WTC11 (cell line): ENCODE data around the gene ANKIB1. TPM values are rescaled to one million over a fixed set of nuclear protein-coding genes. Genes with fewer than 3 reads are reported as not detected.

ENCODE experiments used
- ATAC-seq: fragments of 200-7000 bp; cut with Tn5 transposase; 2 replicates; pipeline ENCODE4 v1.10.0; 2021; ENCODE audit warnings: mild to moderate bottlenecking, moderate library complexity
- CTCF ChIA-PET: fragments of 300-600 bp; sonication (Branson Sonifier 250); formaldehyde crosslinking; loops from one replicate; lab custom pipeline; 2021; ENCODE audit warnings: antibody characterized with exemption; lab: Charles Lee
- POLR2A ChIA-PET: fragments of 350-600 bp; sonication (Branson Sonifier 250); formaldehyde crosslinking; loops from one replicate; lab custom pipeline; 2021; ENCODE audit warnings: antibody characterized with exemption; lab: Charles Lee
- DNase-seq: peaks from one replicate; pipeline ENCODE4 v3.0.0; 2021; ENCODE audit warnings: low spot score
- H3K27ac Mint-ChIP-seq: 2 replicates; pipeline ENCODE4 v1.8.0; 2021; ENCODE audit warnings: mixed read lengths
- H3K27me3 Mint-ChIP-seq: 2 replicates; pipeline ENCODE4 v1.8.0; 2021; ENCODE audit warnings: low read depth, mild to moderate bottlenecking, moderate library complexity, mixed read lengths
- H3K36me3 Mint-ChIP-seq: 2 replicates; pipeline ENCODE4 v1.8.0; 2021; ENCODE audit warnings: mixed read lengths
- H3K4me1 Mint-ChIP-seq: 2 replicates; pipeline ENCODE4 v1.8.0; 2022; ENCODE audit warnings: mixed read lengths
- H3K4me3 Mint-ChIP-seq: 2 replicates; pipeline ENCODE4 v1.8.0; 2021; ENCODE audit warnings: mild to moderate bottlenecking, moderate library complexity, mixed read lengths
- H3K9me3 Mint-ChIP-seq: 2 replicates; pipeline ENCODE4 v1.8.0; 2021; ENCODE audit warnings: mixed read lengths
- GTF2I ChIP-seq: fragments of 250-450 bp; sonication (Bioruptor Pico); conservative IDR thresholded peaks from 2 replicates; pipeline ENCODE4 v1.4.0; 2021; ENCODE audit warnings: mild to moderate bottlenecking
- JUN ChIP-seq: sonication (generic); formaldehyde crosslinking; IDR thresholded peaks from 2 replicates; pipeline ENCODE4 v1.8.0; 2023; ENCODE audit warnings: mild to moderate bottlenecking, missing genetic modification reagents
- KAT7 ChIP-seq: sonication (generic); formaldehyde crosslinking; IDR thresholded peaks from 2 replicates; pipeline ENCODE4 v1.8.1; 2023; ENCODE audit warnings: missing genetic modification reagents, mild to moderate bottlenecking, borderline replicate concordance
- MAX ChIP-seq: sonication (generic); formaldehyde crosslinking; IDR thresholded peaks from 2 replicates; pipeline ENCODE4 v1.8.0; 2022; ENCODE audit warnings: mild to moderate bottlenecking, missing genetic modification reagents
- MXD4 ChIP-seq: fragments of 250-450 bp; sonication (Bioruptor Pico); IDR thresholded peaks from 2 replicates; pipeline ENCODE4 v1.8.0; 2021; ENCODE audit warnings: mild to moderate bottlenecking, moderate library complexity, borderline replicate concordance
- NFYB ChIP-seq: sonication (generic); formaldehyde crosslinking; conservative IDR thresholded peaks from 2 replicates; pipeline ENCODE4 v1.8.0; 2022; ENCODE audit warnings: low read depth, missing genetic modification reagents
- NR1H2 ChIP-seq: sonication (generic); formaldehyde crosslinking; IDR thresholded peaks from 2 replicates; pipeline ENCODE4 v1.9.0; 2021; ENCODE audit warnings: mild to moderate bottlenecking, moderate library complexity, missing genetic modification reagents
- NR3C1 ChIP-seq: sonication (generic); formaldehyde crosslinking; conservative IDR thresholded peaks from 2 replicates; pipeline ENCODE4 v1.8.1; 2023; ENCODE audit warnings: low read depth, mild to moderate bottlenecking, missing genetic modification reagents
- OVOL2 ChIP-seq: fragments of 250-450 bp; sonication (Bioruptor Pico); IDR thresholded peaks from 2 replicates; pipeline ENCODE4 v1.9.0; 2021; ENCODE audit warnings: mild to moderate bottlenecking, borderline replicate concordance
- SOX15 ChIP-seq: fragments of 250-450 bp; sonication (Bioruptor Pico); IDR thresholded peaks from 2 replicates; pipeline ENCODE4 v1.9.0; 2021; ENCODE audit warnings: mild to moderate bottlenecking
- TCF7 ChIP-seq: sonication (generic); formaldehyde crosslinking; IDR thresholded peaks from 2 replicates; pipeline ENCODE4 v1.8.0; 2022; ENCODE audit warnings: mild to moderate bottlenecking, low read depth, missing genetic modification reagents, moderate library complexity
- TEAD1 ChIP-seq: sonication (generic); formaldehyde crosslinking; IDR thresholded peaks from 2 replicates; pipeline ENCODE4 v1.8.0; 2022; ENCODE audit warnings: mild to moderate bottlenecking, missing genetic modification reagents
- total RNA-seq: library from RNA; stranded (reverse); gene quantifications from 3 replicates; pipeline ENCODE4 v1.2.3, GENCODE V29; 2021
- TF ChIP-seq, protein P1 (sequence below): sonication (generic); formaldehyde crosslinking; IDR thresholded peaks from 2 replicates; pipeline ENCODE4 v1.8.0; 2022; ENCODE audit warnings: mild to moderate bottlenecking, missing genetic modification reagents
- TF ChIP-seq, protein P2 (sequence below): fragments of 250-450 bp; sonication (Bioruptor Pico); conservative IDR thresholded peaks from 2 replicates; pipeline ENCODE4 v1.9.0; 2021; ENCODE audit warnings: mild to moderate bottlenecking
- TF ChIP-seq, protein P3 (sequence below): fragments of 250-450 bp; sonication (Bioruptor Pico); IDR thresholded peaks from 2 replicates; pipeline ENCODE4 v1.8.0; 2021; ENCODE audit warnings: mild to moderate bottlenecking

Gene ANKIB1
- total RNA-seq, 1 experiment from 2014 or later = 38.5 TPM

DNA sequence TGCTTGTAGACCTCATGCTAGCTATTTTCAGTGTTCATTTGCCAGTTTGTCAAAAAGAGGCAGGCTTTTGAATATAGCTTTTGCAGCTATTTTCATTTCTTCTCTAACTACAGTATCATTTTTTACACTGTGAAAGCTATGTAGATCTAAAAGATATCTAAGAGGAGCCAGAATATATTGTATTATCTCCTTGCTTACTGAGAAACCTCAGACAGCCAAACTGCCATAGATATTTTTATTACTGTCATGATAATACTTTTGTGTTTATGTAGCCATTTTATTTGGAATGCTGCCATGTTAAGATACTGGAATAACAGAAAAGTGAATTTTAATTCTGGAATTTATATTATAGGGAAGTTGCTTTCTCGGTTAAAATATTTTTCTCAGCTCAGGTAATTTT lies 37.2 kb downstream of the ANKIB1 start:
- no peak overlapping the region for H3K27ac Mint-ChIP-seq
- DNase-seq = no peak
- POLR2A ChIA-PET = no interaction called here

GRCh38 chr7:92289321-92289720 lies 43.5 kb downstream of the ANKIB1 start:
- ChIA-PET POLR2A (no interaction called here), CTCF (interaction anchor here (0.6 kb wide), 1 partner anchor 9 kb away, joined by 3 read pairs; no protein-coding TSS in a partner anchor)
- DNase-seq (no peak), ATAC-seq (no peak)
- no peaks in the 10 kb centered on the region for H3K36me3 Mint-ChIP-seq
- no peaks in the 10 kb centered on the region for H3K9me3 Mint-ChIP-seq
- no peaks in the 10 kb centered on the region for H3K27me3 Mint-ChIP-seq
- no peak overlapping the region for H3K4me3 Mint-ChIP-seq
- H3K4me1 Mint-ChIP-seq = peaks cover 38% of the 10 kb centered on the region
- no peak for TF ChIP-seq MXD4 (CRISPR knock-in tag)
- TF ChIP-seq, protein P1, sequence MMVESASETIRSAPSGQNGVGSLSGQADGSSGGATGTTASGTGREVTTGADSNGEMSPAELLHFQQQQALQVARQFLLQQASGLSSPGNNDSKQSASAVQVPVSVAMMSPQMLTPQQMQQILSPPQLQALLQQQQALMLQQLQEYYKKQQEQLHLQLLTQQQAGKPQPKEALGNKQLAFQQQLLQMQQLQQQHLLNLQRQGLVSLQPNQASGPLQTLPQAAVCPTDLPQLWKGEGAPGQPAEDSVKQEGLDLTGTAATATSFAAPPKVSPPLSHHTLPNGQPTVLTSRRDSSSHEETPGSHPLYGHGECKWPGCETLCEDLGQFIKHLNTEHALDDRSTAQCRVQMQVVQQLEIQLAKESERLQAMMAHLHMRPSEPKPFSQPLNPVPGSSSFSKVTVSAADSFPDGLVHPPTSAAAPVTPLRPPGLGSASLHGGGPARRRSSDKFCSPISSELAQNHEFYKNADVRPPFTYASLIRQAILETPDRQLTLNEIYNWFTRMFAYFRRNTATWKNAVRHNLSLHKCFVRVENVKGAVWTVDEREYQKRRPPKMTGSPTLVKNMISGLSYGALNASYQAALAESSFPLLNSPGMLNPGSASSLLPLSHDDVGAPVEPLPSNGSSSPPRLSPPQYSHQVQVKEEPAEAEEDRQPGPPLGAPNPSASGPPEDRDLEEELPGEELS (CRISPR knock-in tag) = no peak
- TF ChIP-seq SOX15 (CRISPR knock-in tag) = no peak
- TF ChIP-seq NR3C1 (CRISPR knock-in tag) = no peak
- TF ChIP-seq NFYB (CRISPR knock-in tag) = no peak
- TF ChIP-seq, protein P2, sequence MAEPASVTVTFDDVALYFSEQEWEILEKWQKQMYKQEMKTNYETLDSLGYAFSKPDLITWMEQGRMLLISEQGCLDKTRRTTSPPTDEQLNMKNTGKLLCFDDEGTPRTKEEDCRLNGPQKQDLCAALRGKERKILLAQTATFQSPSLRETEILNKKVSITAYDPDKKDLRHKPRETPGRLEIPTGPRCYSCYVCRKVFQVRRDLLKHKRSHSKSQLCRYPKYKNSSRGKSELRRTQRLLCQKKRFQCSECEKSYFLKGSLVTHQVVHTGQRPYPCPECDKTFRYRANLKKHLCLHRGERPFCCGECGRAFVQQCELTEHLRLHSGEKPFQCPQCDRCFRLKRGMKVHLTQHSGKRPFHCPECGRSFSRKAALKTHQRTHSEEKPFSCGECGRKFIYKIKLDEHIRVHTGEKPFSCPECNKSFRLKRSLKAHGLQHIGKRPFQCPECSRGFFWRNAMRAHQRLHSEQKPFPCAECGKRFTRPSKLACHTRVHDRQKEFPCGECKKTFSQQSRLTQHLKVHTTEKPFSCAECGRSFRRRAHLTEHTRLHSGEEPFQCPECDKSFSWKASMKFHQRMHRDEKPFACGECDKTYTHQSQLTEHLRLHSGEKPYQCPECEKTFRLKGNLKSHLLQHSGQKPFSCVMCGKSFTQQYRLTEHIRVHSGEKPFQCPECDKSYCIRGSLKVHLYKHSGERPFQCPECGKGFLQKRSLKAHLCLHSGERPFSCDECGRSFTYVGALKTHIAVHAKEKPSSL (CRISPR knock-in tag) = no peak
- TF ChIP-seq JUN (CRISPR knock-in tag) = no peak
- TF ChIP-seq, all 79 proteins: peak for 0
- no peak overlapping the region for H3K27ac Mint-ChIP-seq

More for the DNA sequence above, 37.2 kb downstream of the ANKIB1 start:
- TF ChIP-seq GTF2I (CRISPR knock-in tag) = no peak
- TF ChIP-seq KAT7 = no peak
- CTCF ChIA-PET = no interaction called here
- H3K27me3 Mint-ChIP-seq = no peaks in the 10 kb centered on the region
- ATAC-seq = no peak
- peaks cover 6% of the 10 kb centered on the region; the same call in 1 of the 2 replicates for H3K36me3 Mint-ChIP-seq
- no peak overlapping the region for H3K4me3 Mint-ChIP-seq
- H3K9me3 Mint-ChIP-seq = peaks cover 6% of the 10 kb centered on the region; the same call in 1 of the 2 replicates
- H3K4me1 Mint-ChIP-seq = peaks cover 31% of the 10 kb centered on the region

DNA sequence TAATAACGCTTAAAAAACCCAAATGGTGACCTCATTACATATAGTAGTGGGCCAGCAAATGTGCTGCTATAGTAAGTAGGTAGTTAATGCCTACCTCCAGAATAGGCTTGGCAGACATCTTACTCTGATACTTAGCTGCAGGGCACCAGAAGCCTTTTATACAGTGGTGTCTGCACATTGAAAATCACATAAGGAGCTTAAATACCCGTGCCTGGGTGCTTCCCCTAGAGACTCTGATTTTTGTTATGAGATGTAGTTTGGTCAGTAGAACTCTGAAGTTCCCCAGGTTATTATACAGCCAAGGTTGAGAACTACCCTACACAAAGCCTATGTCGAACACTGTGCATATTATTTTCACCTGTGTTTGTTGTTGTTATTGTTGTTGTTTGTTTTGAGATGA lies 47.2 kb downstream of the ANKIB1 start:
- Mint-ChIP-seq H3K27ac (peak overlapping the region; percentile 76), H3K9me3 (no peaks in the 10 kb centered on the region), H3K4me3 (no peak overlapping the region), H3K36me3 (0 out of 2 replicates have a peak, but pooled peaks cover 3% of the 10 kb centered on the region), H3K27me3 (no peaks in the 10 kb centered on the region), H3K4me1 (peaks cover 41% of the 10 kb centered on the region)
- ATAC-seq (no peak), DNase-seq (no peak)
- no peak for TF ChIP-seq TEAD1 (CRISPR knock-in tag)
- no peak for TF ChIP-seq SOX15 (CRISPR knock-in tag)
- TF ChIP-seq, protein P1 (CRISPR knock-in tag) = no peak
- TF ChIP-seq OVOL2 (CRISPR knock-in tag) = no peak
- TF ChIP-seq MAX (CRISPR knock-in tag) = no peak
- TF ChIP-seq, protein P3, sequence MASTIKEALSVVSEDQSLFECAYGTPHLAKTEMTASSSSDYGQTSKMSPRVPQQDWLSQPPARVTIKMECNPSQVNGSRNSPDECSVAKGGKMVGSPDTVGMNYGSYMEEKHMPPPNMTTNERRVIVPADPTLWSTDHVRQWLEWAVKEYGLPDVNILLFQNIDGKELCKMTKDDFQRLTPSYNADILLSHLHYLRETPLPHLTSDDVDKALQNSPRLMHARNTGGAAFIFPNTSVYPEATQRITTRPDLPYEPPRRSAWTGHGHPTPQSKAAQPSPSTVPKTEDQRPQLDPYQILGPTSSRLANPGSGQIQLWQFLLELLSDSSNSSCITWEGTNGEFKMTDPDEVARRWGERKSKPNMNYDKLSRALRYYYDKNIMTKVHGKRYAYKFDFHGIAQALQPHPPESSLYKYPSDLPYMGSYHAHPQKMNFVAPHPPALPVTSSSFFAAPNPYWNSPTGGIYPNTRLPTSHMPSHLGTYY (CRISPR knock-in tag) = no peak
- TF ChIP-seq NR1H2 (CRISPR knock-in tag) = no peak
- no peak for TF ChIP-seq TCF7
- POLR2A ChIA-PET = interaction anchor here (0.8 kb wide), 1 partner anchor 47 kb away, joined by 3 read pairs; the partner anchor contains the start of genes ANKIB1 and KRIT1
- CTCF ChIA-PET = interaction anchor here (2.0 kb wide), 1 partner anchor 154 kb away, joined by 7 read pairs; the partner anchor contains the start of gene GATAD1
